DMS114 treated with DMSO at 0.1 percent for 48 hours (cell line): ENCODE measurements around the gene EEF1AKMT3.
"Not testable (repeated sequence)": the region's sequence is repeated elsewhere in the genome, so short reads cannot be mapped to it uniquely, and the experiment has no call there.

ENCODE experiments used
- DNase-seq: peaks from one replicate; lab custom pipeline; 2025; ENCODE audit not compliant: unreplicated experiment; lab: John Stamatoyannopoulos, UW

The EEF1AKMT3 gene

GRCh38 chr12:57815177-57816000 lies 43.0 kb downstream of the EEF1AKMT3 start:
- no peak for DNase-seq

- DNase-seq = no peak
Measured at GRCh38 chr12:57816001-57816854, 43.8 kb downstream of the EEF1AKMT3 start.

GRCh38 chr12:57816855-57817151 lies 44.4 kb downstream of the EEF1AKMT3 start:
- no peak for DNase-seq

- no peak for DNase-seq
Measured at GRCh38 chr12:57817261-57817989, 45.0 kb downstream of the EEF1AKMT3 start.

GRCh38 chr12:57817990-57818331 lies 45.5 kb downstream of the EEF1AKMT3 start:
- DNase-seq = not testable (repeated sequence)

GRCh38 chr12:57820119-57820518 lies 47.7 kb downstream of the EEF1AKMT3 start:
- DNase-seq = not testable (repeated sequence)

- DNase-seq = not testable (repeated sequence)
Measured at GRCh38 chr12:57821015-57821414, 48.6 kb downstream of the EEF1AKMT3 start.

GRCh38 chr12:57821474-57822214 lies 49.2 kb downstream of the EEF1AKMT3 start:
- DNase-seq = no peak

GRCh38 chr12:57822392-57823130 lies 50.1 kb downstream of the EEF1AKMT3 start:
- no peak for DNase-seq

- no peak for DNase-seq
Measured at GRCh38 chr12:57823131-57823907, 50.9 kb downstream of the EEF1AKMT3 start.

GRCh38 chr12:57823908-57824640 lies 51.7 kb downstream of the EEF1AKMT3 start:
- no peak for DNase-seq

GRCh38 chr12:57825451-57825850 lies 53.0 kb downstream of the EEF1AKMT3 start:
- DNase-seq = no peak

- DNase-seq = no peak
Measured at GRCh38 chr12:57826400-57826799, 54.0 kb downstream of the EEF1AKMT3 start.

GRCh38 chr12:57826966-57827365 lies 54.6 kb downstream of the EEF1AKMT3 start:
- no peak for DNase-seq

- DNase-seq = no peak
Measured at GRCh38 chr12:57829025-57829777, 56.8 kb downstream of the EEF1AKMT3 start.

- DNase-seq = no peak
Measured at GRCh38 chr12:57830393-57830792, 58.0 kb downstream of the EEF1AKMT3 start.
